Chondrocyte (in vitro differentiated cells): ENCODE results near the gene MYH7. TPM values are rescaled to one million over a fixed set of nuclear protein-coding genes. Genes with fewer than 3 reads are reported as not detected.
"Not testable (repeated sequence)": the region's sequence is repeated elsewhere in the genome, so short reads cannot be mapped to it uniquely, and the experiment has no call there.

Source experiments
- DNase-seq: peaks from one replicate; pipeline ENCODE4 v3.0.0; 2021; ENCODE audit warnings: mixed read lengths, low spot score
- H3K27ac Mint-ChIP-seq: one replicate; pipeline ENCODE4 v1.8.0; 2021; ENCODE audit warnings: mild to moderate bottlenecking, moderate library complexity, mixed read lengths; ENCODE audit not compliant: unreplicated experiment
- H3K27me3 Mint-ChIP-seq: 2 replicates; pipeline ENCODE4 v1.8.0; 2021; ENCODE audit warnings: low read depth, mixed read lengths
- H3K36me3 Mint-ChIP-seq: 2 replicates; pipeline ENCODE4 v1.8.0; 2021; ENCODE audit warnings: low read depth, mixed read lengths
- H3K4me1 Mint-ChIP-seq: 2 replicates; pipeline ENCODE4 v1.8.0; 2021; ENCODE audit warnings: low read depth, mild to moderate bottlenecking, mixed read lengths
- H3K4me3 Mint-ChIP-seq: one replicate; pipeline ENCODE4 v1.8.0; 2021; ENCODE audit warnings: mild to moderate bottlenecking, moderate library complexity, mixed read lengths; ENCODE audit not compliant: unreplicated experiment
- H3K9me3 Mint-ChIP-seq: 2 replicates; pipeline ENCODE4 v1.8.0; 2021; ENCODE audit warnings: low read depth, mixed read lengths
- total RNA-seq: library from RNA; stranded (reverse); gene quantifications from 3 replicates; pipeline ENCODE4 v1.2.1, GENCODE V29; 2021
- TF ChIP-seq, protein P1 (sequence below): fragments of 200-600 bp; sonication (generic); IDR thresholded peaks from 2 replicates; pipeline ENCODE4 v1.5.0; 2021; ENCODE audit warnings: antibody characterized with exemption, mild to moderate bottlenecking, moderate library complexity

Gene MYH7
- total RNA-seq, 1 donor from 2014 or later = not detected

DNA sequence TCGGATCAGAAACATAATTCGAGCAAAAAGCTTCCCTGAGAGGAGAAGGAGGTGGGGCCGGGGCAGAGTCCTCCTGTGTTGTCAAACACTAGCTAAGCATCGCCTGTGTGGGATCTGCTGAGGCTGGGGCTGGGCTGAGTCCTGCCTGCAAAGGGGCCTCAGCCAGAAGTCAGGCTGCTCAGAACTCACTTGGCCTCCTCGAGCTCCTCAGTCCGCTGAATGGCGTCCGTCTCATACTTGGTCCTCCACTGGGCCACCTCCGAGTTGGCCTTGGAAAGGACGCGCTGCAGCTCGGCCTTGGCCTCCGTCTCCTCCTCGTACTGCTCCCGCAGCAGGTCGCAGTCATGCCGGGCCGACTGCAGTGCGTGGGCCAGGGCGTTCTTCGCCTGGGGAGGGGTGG lies 17.4 kb downstream of the MYH7 start:
- DNase-seq = no peak
- Mint-ChIP-seq H3K4me3 (no peak overlapping the region), H3K4me1 (no peaks in the 10 kb centered on the region), H3K27ac (no peak overlapping the region), H3K9me3 (no peaks in the 10 kb centered on the region), H3K27me3 (peaks cover 38% of the 10 kb centered on the region), H3K36me3 (no peaks in the 10 kb centered on the region)
- TF ChIP-seq, protein P1, sequence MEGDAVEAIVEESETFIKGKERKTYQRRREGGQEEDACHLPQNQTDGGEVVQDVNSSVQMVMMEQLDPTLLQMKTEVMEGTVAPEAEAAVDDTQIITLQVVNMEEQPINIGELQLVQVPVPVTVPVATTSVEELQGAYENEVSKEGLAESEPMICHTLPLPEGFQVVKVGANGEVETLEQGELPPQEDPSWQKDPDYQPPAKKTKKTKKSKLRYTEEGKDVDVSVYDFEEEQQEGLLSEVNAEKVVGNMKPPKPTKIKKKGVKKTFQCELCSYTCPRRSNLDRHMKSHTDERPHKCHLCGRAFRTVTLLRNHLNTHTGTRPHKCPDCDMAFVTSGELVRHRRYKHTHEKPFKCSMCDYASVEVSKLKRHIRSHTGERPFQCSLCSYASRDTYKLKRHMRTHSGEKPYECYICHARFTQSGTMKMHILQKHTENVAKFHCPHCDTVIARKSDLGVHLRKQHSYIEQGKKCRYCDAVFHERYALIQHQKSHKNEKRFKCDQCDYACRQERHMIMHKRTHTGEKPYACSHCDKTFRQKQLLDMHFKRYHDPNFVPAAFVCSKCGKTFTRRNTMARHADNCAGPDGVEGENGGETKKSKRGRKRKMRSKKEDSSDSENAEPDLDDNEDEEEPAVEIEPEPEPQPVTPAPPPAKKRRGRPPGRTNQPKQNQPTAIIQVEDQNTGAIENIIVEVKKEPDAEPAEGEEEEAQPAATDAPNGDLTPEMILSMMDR = no peak

DNA sequence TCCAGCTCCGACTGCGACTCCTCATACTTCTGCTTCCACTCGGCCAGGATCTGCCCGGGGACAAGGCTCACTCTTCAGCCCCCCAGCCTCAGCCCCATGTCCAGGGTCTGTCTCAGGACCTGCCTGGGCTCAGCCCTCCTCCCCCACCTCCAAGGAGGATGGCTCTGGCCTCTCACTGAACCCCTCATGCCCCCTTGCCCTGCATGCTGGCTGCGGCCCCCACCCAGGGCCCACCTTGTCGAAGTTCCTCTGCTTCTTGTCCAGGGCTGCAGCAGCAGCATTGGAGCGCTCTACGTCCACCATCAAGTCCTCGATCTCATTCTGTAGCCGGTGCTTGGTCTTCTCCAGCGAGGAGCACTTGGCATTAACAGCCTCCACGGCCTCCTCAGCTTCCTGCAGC lies 18.2 kb downstream of the MYH7 start:
- not testable (repeated sequence) for H3K4me3 Mint-ChIP-seq, H3K27ac Mint-ChIP-seq

DNA sequence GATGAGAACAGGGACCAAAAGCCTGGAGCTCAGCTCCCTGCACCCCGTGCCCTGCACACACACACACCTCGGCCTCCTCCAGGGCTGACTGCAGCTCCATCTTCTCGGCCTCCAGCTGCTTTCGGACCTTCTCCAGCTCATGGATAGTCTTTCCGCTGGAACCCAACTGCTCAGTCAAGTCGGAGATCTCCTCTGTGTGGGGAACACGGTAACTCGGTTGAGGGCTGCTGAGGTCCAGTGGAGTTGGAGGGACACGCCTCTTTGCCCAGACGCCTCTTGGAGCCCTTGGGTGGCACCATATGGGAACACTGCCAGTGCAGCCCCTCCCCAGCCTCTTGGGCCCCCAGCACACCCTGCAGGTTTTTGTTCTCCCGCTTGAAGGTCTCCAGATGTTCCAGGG lies 18.7 kb downstream of the MYH7 start:
- Mint-ChIP-seq H3K27ac (no peak overlapping the region), H3K9me3 (no peaks in the 10 kb centered on the region), H3K27me3 (peaks cover 41% of the 10 kb centered on the region), H3K36me3 (no peaks in the 10 kb centered on the region), H3K4me1 (no peaks in the 10 kb centered on the region), H3K4me3 (no peak overlapping the region)
- no peak for DNase-seq
- TF ChIP-seq, protein P1 = no peak

More for the DNA sequence above, 18.2 kb downstream of the MYH7 start:
- not testable (repeated sequence) for H3K36me3 Mint-ChIP-seq, H3K4me1 Mint-ChIP-seq, H3K9me3 Mint-ChIP-seq, DNase-seq
- peaks cover 40% of the 10 kb centered on the region for H3K27me3 Mint-ChIP-seq

DNA sequence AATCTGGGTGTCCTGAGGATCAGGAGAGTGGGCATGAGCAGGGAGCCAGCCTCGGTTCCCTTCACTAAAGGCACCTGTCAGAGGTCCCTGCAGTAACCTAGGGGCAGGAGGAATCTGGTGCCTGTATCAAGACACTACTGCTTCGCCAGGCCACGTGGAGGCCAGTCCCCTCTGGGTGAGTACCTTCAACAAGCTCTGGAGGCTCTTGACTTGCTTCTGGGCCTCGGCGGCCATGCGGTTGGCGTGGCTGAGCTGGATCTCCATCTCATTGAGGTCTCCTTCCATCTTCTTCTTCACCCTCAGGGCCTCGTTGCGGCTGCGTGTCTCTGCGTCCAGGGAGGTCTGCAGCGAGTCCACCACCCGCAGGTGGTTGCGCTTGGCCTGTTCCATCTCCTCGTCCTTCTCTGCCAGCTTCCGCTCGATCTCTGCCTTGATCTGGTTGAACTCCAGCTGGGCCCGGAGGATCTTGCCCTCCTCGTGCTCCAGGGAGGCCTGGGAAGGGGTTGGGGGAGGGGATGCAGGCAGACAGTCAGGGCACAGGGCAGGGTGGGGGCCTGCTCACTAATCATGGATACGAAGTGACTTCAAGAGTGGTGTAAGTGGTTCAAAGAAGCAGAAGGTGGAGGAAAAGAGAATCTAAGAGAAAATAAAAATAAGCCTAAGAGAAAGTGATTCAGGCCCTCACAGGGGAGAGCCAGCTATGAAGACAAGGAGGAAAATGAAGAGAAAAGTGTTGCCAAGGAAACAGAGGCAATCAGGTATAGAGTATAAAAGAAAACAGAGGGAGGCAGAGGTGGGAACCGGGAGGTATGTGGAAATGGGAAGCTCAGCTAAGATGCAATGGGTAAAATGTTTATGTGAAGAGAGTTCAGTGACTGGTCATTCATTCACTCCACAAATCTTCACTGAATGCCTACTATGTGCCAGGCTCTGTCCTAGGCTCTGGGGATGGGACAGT lies 19.4 kb downstream of the MYH7 start:
- no peaks in the 10 kb centered on the region for H3K4me1 Mint-ChIP-seq
- DNase-seq = no peak
- no peaks in the 10 kb centered on the region for H3K9me3 Mint-ChIP-seq
- H3K36me3 Mint-ChIP-seq = no peaks in the 10 kb centered on the region
- no peak overlapping the region for H3K27ac Mint-ChIP-seq
- H3K4me3 Mint-ChIP-seq = no peak overlapping the region
- TF ChIP-seq, protein P1 = no peak
- peaks cover 47% of the 10 kb centered on the region for H3K27me3 Mint-ChIP-seq

DNA sequence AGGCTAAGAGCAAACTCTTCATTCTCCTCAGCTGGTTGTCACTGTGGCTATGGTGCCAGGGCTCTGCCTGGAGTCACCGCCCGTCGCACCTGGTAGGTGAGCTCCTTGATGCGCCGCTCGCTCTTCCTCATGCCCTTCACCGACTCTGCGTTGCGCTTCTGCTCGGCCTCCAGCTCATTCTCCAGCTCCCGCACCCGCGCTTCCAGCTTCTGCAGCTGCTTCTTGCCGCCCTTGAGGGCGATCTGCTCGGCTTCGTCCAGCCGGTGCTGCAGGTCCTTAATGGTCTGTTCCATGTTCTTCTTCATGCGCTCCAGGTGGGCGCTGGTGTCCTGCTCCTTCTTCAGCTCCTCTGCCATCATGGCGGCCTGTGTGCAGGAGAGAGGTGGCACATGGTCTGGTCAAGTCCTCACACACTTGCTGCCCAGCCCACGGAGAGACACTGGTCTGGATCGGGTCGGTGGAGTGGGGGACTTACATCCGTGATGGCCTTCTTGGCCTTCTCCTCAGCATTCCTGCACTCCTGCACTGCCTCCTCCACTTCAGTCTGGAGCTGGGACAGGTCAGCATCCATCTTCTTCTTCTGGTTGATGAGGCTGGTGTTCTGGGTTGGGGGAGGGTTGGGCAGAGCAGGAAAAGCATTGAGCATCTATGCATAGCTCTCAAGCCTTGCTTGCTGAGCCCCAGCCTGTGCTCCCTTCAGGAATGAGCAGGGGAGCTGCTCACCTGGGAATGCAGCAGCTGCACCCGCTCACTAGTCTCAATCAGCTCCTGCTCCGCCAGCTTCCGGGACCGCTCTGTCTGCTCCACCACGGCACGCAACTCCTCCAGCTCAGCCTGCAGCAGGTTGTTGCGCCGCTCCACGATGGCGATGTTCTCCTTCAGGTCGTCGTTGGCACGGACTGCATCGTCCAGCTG lies 20.3 kb downstream of the MYH7 start:
- TF ChIP-seq, protein P1 = no peak
- Mint-ChIP-seq H3K36me3 (no peaks in the 10 kb centered on the region), H3K4me1 (no peaks in the 10 kb centered on the region), H3K4me3 (no peak overlapping the region), H3K27me3 (peaks cover 49% of the 10 kb centered on the region), H3K27ac (no peak overlapping the region), H3K9me3 (no peaks in the 10 kb centered on the region)
- DNase-seq = no peak
